A549 (cell line): Measurements from ENCODE around the gene ADGRL3. TPM values are rescaled to one million over a fixed set of nuclear protein-coding genes. Genes with fewer than 3 reads are reported as not detected.
"Not testable (repeated sequence)": the region's sequence is repeated elsewhere in the genome, so short reads cannot be mapped to it uniquely, and the experiment has no call there.

Experiments
- ATAC-seq, 2 experiments: fragments of 200-7000 bp in 1 of 2; fragments of >200 bp in 1 of 2; cut with Nextera tagmentation in 1 of 2; cut with Tn5 transposase in 1 of 2; 3 replicates each; pipeline versions ENCODE4 v1.8.0 to v1.9.1; 2018 to 2020; ENCODE audit warnings: mild to moderate bottlenecking in 1 of 2, moderate library complexity in 1 of 2
- CTCF ChIA-PET: fragments of 300-600 bp; sonication (Branson Sonifier 250); formaldehyde crosslinking; extraction: SDS; loops from one replicate; lab custom pipeline; 2021; ENCODE audit warnings: antibody characterized with exemption, inconsistent platforms; lab: Yijun Ruan, JAX
- POLR2A ChIA-PET: fragments of 350-600 bp; formaldehyde crosslinking; extraction: SDS; loops from one replicate; lab custom pipeline; 2021; ENCODE audit warnings: antibody characterized with exemption, inconsistent platforms; lab: Yijun Ruan, JAX
- DNase-seq, 2 experiments: peaks; one replicate each; pipeline versions ENCODE4 v3.0.0 to v3.0.0-alpha.2; 2011 to 2016; ENCODE audit warnings: low read depth in 1 of 2, low spot score in 1 of 2
- FAIRE-seq: peaks from 2 replicates; lab custom pipeline; 2011; peaks lifted over from hg19 to GRCh38; lab: Jason Lieb, UNC
- H3K27ac ChIP-seq, 2 experiments: fragments of >200 bp; sonication (Bioruptor Twin); formaldehyde crosslinking; 3 replicates each; pipeline ENCODE4 v1.5.1; 2016 to 2017
- H3K4me1 ChIP-seq: fragments of >200 bp; sonication (Bioruptor Twin); formaldehyde crosslinking; 3 replicates; pipeline ENCODE4 v1.6.1; 2016
- H3K4me2 ChIP-seq: fragments of >200 bp; sonication (Bioruptor Twin); formaldehyde crosslinking; 3 replicates; pipeline ENCODE4 v1.6.1; 2016
- H3K4me3 ChIP-seq: fragments of >200 bp; sonication (Bioruptor Twin); formaldehyde crosslinking; 3 replicates; pipeline ENCODE4 v1.5.1; 2016
- H3K9me3 ChIP-seq: fragments of >200 bp; sonication (Bioruptor Twin); formaldehyde crosslinking; 3 replicates; pipeline ENCODE4 v1.6.1; 2016
- CTCF ChIP-seq: fragments of >200 bp; sonication (Bioruptor Twin); formaldehyde crosslinking; IDR thresholded peaks from 3 replicates; pipeline ENCODE4 v1.5.1; 2016
- EHF ChIP-seq: fragments of 250-450 bp; sonication (Bioruptor Pico); IDR thresholded peaks from 2 replicates; pipeline ENCODE4 v1.5.0; 2020; ENCODE audit warnings: mild to moderate bottlenecking
- FOSB ChIP-seq: fragments of 250-450 bp; sonication (Bioruptor Pico); IDR thresholded peaks from 2 replicates; pipeline ENCODE4 v1.5.0; 2020; ENCODE audit warnings: mild to moderate bottlenecking, moderate library complexity
- GATA3 ChIP-seq: IDR thresholded peaks from 2 replicates; pipeline ENCODE4 v1.6.1; 2012; ENCODE audit warnings: borderline replicate concordance
- HMGXB4 ChIP-seq: fragments of 250-450 bp; sonication (Bioruptor Pico); IDR thresholded peaks from 2 replicates; pipeline ENCODE4 v1.5.0; 2021; ENCODE audit warnings: mild to moderate bottlenecking, moderate library complexity, borderline replicate concordance
- HOXA7 ChIP-seq: fragments of 250-450 bp; sonication (Bioruptor Pico); IDR thresholded peaks from 2 replicates; pipeline ENCODE4 v1.5.0; 2020; ENCODE audit warnings: mild to moderate bottlenecking, moderate library complexity
- HOXB13 ChIP-seq: fragments of 250-450 bp; sonication (Bioruptor Pico); IDR thresholded peaks from 2 replicates; pipeline ENCODE4 v1.5.0; 2020; ENCODE audit warnings: low read depth, mild to moderate bottlenecking, moderate library complexity
- HOXB5 ChIP-seq: fragments of 250-450 bp; sonication (Bioruptor Pico); IDR thresholded peaks from 2 replicates; pipeline ENCODE4 v1.5.0; 2020; ENCODE audit warnings: mild to moderate bottlenecking, moderate library complexity
- KDM5A ChIP-seq: fragments of 200-600 bp; sonication (generic); IDR thresholded peaks from 2 replicates; pipeline ENCODE4 v1.6.1; 2016; ENCODE audit warnings: antibody characterized with exemption, mild to moderate bottlenecking
- MYC ChIP-seq: IDR thresholded peaks from 2 replicates; pipeline ENCODE4 v1.6.1; 2012; ENCODE audit warnings: mild to moderate bottlenecking, inconsistent platforms, low read length, improper control_type of control experiment, borderline replicate concordance
- NPAS2 ChIP-seq: fragments of 250-450 bp; sonication (Bioruptor Pico); IDR thresholded peaks from 2 replicates; pipeline ENCODE4 v1.8.0; 2022; ENCODE audit warnings: mild to moderate bottlenecking, moderate library complexity, borderline replicate concordance
- NR3C1 ChIP-seq: fragments of >200 bp; sonication (Bioruptor Twin); formaldehyde crosslinking; IDR thresholded peaks from 3 replicates; pipeline ENCODE4 v1.6.1; 2017
- PHF8 ChIP-seq: fragments of 200-600 bp; sonication (generic); IDR thresholded peaks from 2 replicates; pipeline ENCODE4 v1.6.1; 2016; ENCODE audit warnings: low read depth, mild to moderate bottlenecking, antibody characterized with exemption, moderate library complexity, borderline replicate concordance
- RAD21 ChIP-seq, 2 experiments: fragments of >200 bp in 1 of 2; sonication (Bioruptor Twin) in 1 of 2; formaldehyde crosslinking in 1 of 2; IDR thresholded peaks in 1 of 2; conservative IDR thresholded peaks in 1 of 2; 2 replicates in 1 of 2; 3 replicates in 1 of 2; pipeline ENCODE4 v1.6.1; 2012 to 2018; ENCODE audit warnings: inconsistent platforms in 1 of 2
- RARB ChIP-seq: fragments of 250-450 bp; sonication (Bioruptor Pico); IDR thresholded peaks from 2 replicates; pipeline ENCODE4 v1.8.0; 2021; ENCODE audit warnings: mild to moderate bottlenecking, moderate library complexity
- RCOR1 ChIP-seq: fragments of 150-350 bp; IDR thresholded peaks from 2 replicates; pipeline ENCODE4 v1.6.1; 2014; ENCODE audit warnings: antibody characterized with exemption, low read length, low read depth
- REST ChIP-seq: fragments of 200-600 bp; sonication (generic); IDR thresholded peaks from 2 replicates; pipeline ENCODE4 v1.6.1; 2016; ENCODE audit warnings: antibody characterized with exemption, mild to moderate bottlenecking, moderate library complexity
- RNF2 ChIP-seq: fragments of 200-600 bp; sonication (generic); IDR thresholded peaks from 2 replicates; pipeline ENCODE4 v1.6.1; 2016; ENCODE audit warnings: low read depth, mild to moderate bottlenecking, antibody characterized with exemption, moderate library complexity, borderline replicate concordance
- SMC3 ChIP-seq: fragments of >200 bp; sonication (Bioruptor Twin); formaldehyde crosslinking; IDR thresholded peaks from 3 replicates; pipeline ENCODE4 v1.6.1; 2018; ENCODE audit warnings: inconsistent platforms
- ZNF302 ChIP-seq: fragments of 250-450 bp; sonication (Bioruptor Pico); IDR thresholded peaks from 2 replicates; pipeline ENCODE4 v1.9.0; 2021; ENCODE audit warnings: inconsistent platforms, mild to moderate bottlenecking, moderate library complexity
- ZSCAN20 ChIP-seq: fragments of 250-450 bp; sonication (Bioruptor Pico); IDR thresholded peaks from 2 replicates; pipeline ENCODE4 v1.8.0; 2022; ENCODE audit warnings: mild to moderate bottlenecking, moderate library complexity
- WGBS: methylation state at CpG from one replicate; pipeline ENCODE4 v1.1.6; 2017; ENCODE audit errors: missing lambda C conversion rate; 5-methylcytosine and 5-hydroxymethylcytosine counted together
- polyA plus RNA-seq, 4 experiments: library from polyadenylated mRNA; depleted of rRNA in 3 of 4; stranded (reverse); fragments of >200 nt; fragmentation: RNase III in 1 of 4; extraction: RNeasy Plus Mini Kit Qiagen cat#74134 plus additional on column Dnase treatment in 1 of 4; gene quantifications; 2 replicates in 3 of 4; 3 replicates in 1 of 4; pipeline ENCODE4 v1.2.3, GENCODE V29; 2011 to 2017

Gene ADGRL3
- polyA plus RNA-seq, 2 of the 4 experiments (the other 2 are of a cell fraction) = 0.05 to 0.12 TPM

GRCh38 chr4:61204353-61205060 is 4.4 kb downstream of the ADGRL3 start:
- ATAC-seq (no peak), DNase-seq (no peak), FAIRE-seq (no peak)
- 7% methylated on average over 2 of the region's 2 CpGs for WGBS
- H3K27ac ChIP-seq = no peak overlapping the region
- ChIA-PET CTCF (no interaction called here), POLR2A (no interaction called here)
- no peaks in the 10 kb centered on the region for H3K4me1 ChIP-seq
- H3K4me3 ChIP-seq = no peak overlapping the region
- TF ChIP-seq RARB (no peak), EHF (CRISPR knock-in tag) (no peak), HOXB5 (no peak), KDM5A (no peak)
- no peaks in the 10 kb centered on the region for H3K9me3 ChIP-seq
- no peak overlapping the region for H3K4me2 ChIP-seq

GRCh38 chr4:61205066-61205465 is 4.9 kb downstream of the ADGRL3 start:
- no peak for ATAC-seq
- 10% methylated on average over 1 of the region's 1 CpG for WGBS
- ChIA-PET POLR2A (no interaction called here), CTCF (no interaction called here)
- no peak overlapping the region for H3K4me3 ChIP-seq
- DNase-seq = no peak
- FAIRE-seq = no peak
- TF ChIP-seq ZNF302 (CRISPR knock-in tag) = no peak
- no peak for TF ChIP-seq FOSB (CRISPR knock-in tag)
- no peak for TF ChIP-seq KDM5A
- TF ChIP-seq SMC3 = no peak
- TF ChIP-seq NR3C1 = no peak
- TF ChIP-seq RCOR1 = no peak
- TF ChIP-seq HOXB13 (CRISPR knock-in tag) = no peak
- no peak for TF ChIP-seq PHF8
- TF ChIP-seq RNF2 = no peak
- no peak for TF ChIP-seq GATA3
- TF ChIP-seq HMGXB4 = no peak
- no peak for TF ChIP-seq RAD21 (conservative IDR thresholded peaks at IDR 0.05 in 1 of 2, IDR thresholded peaks at IDR 0.05 in 1 of 2)
- no peak for TF ChIP-seq REST
- no peak for TF ChIP-seq CTCF
- no peak for TF ChIP-seq MYC
- no peak for TF ChIP-seq ZSCAN20 (CRISPR knock-in tag)
- no peak for TF ChIP-seq HOXA7 (CRISPR knock-in tag)
- TF ChIP-seq NPAS2 (CRISPR knock-in tag) = no peak
- no peaks in the 10 kb centered on the region for H3K9me3 ChIP-seq
- H3K4me1 ChIP-seq = no peaks in the 10 kb centered on the region
- no peak overlapping the region for H3K27ac ChIP-seq
- no peak overlapping the region for H3K4me2 ChIP-seq

GRCh38 chr4:61207156-61207555 is 7.0 kb downstream of the ADGRL3 start:
- H3K4me3 ChIP-seq, DNase-seq, H3K9me3 ChIP-seq, ATAC-seq, H3K4me1 ChIP-seq, H3K4me2 ChIP-seq, CTCF ChIA-PET, H3K27ac ChIP-seq, POLR2A ChIA-PET, FAIRE-seq: not testable (repeated sequence)
